GM18520 (cell line): ENCODE measurements around the gene MAP3K20.

Experiments used
- ATAC-seq: cut with Tn5 transposase; IDR thresholded peaks from one replicate; pipeline ENCODE4 v1.9.1; 2021; ENCODE audit not compliant: unreplicated experiment

The MAP3K20 gene

GRCh38 chr2:173050684-173051083 is 25.0 kb upstream of the MAP3K20 start:
- no peak for ATAC-seq

- no peak for ATAC-seq
These were observed 24.0 kb upstream of the MAP3K20 start for GRCh38 chr2:173051463-173052215.

GRCh38 chr2:173053043-173053699 is 22.5 kb upstream of the MAP3K20 start:
- ATAC-seq, result no peak

- ATAC-seq, result no peak
These were observed 21.2 kb upstream of the MAP3K20 start for GRCh38 chr2:173054466-173054865.

GRCh38 chr2:173056705-173057364 is 18.8 kb upstream of the MAP3K20 start:
- ATAC-seq, result no peak

GRCh38 chr2:173058097-173058496 is 17.5 kb upstream of the MAP3K20 start:
- ATAC-seq, result no peak

GRCh38 chr2:173058673-173059072 is 17.0 kb upstream of the MAP3K20 start:
- no peak for ATAC-seq

- no peak for ATAC-seq
These were observed 16.4 kb upstream of the MAP3K20 start for GRCh38 chr2:173059292-173059691.

GRCh38 chr2:173059971-173060461 is 15.6 kb upstream of the MAP3K20 start:
- ATAC-seq, result no peak

- ATAC-seq, result no peak
These were observed 12.8 kb upstream of the MAP3K20 start for GRCh38 chr2:173062801-173063200.

- ATAC-seq, result no peak
These were observed 11.4 kb upstream of the MAP3K20 start for GRCh38 chr2:173064151-173064805.

- ATAC-seq, result no peak
These were observed 8.6 kb upstream of the MAP3K20 start for GRCh38 chr2:173066887-173067676.

- ATAC-seq, result no peak
These were observed 428 bp upstream of the MAP3K20 start for GRCh38 chr2:173075056-173075780.

- peak; percentile 26 for ATAC-seq
These were observed 1.1 kb downstream of the MAP3K20 start for GRCh38 chr2:173076581-173077345.

GRCh38 chr2:173077506-173078177 is 2.0 kb downstream of the MAP3K20 start:
- no peak for ATAC-seq

- no peak for ATAC-seq
These were observed 3.5 kb downstream of the MAP3K20 start for GRCh38 chr2:173079141-173079540.

GRCh38 chr2:173079973-173080860 is 4.6 kb downstream of the MAP3K20 start:
- no peak for ATAC-seq
